Posterior vena cava (tissue), 2 donors: ENCODE results near the gene RITA1. TPM values are rescaled to one million over a fixed set of nuclear protein-coding genes. Genes with fewer than 3 reads are reported as not detected.
A peak's percentile ranks its signal among the peaks of the same experiment; 100 is the strongest.

Experiments used
- DNase-seq: peaks from one replicate; pipeline ENCODE4 v3.0.0-alpha.2; 2020; ENCODE audit warnings: low spot score
- intact Hi-C, 2 donors: fragments of 100-400 bp; cut with DNase I; formaldehyde crosslinking; loops; one replicate each; pipeline versions ENCODE4 v1.14.1 to v1.14.2; 2022 to 2023
- total RNA-seq, 2 donors: library from RNA; stranded (reverse); fragmentation: NEBNext Ultra II Directional; extraction: Animal tissue kit (Norgen Biotek cat#: 25700); gene quantifications; one replicate each; pipeline ENCODE4 v1.2.1, GENCODE V29; 2021
- donor health status: DM: yes; HTN: yes; CAD: no.
- donor health status: DM: yes; HTN: yes; CAD: no.

Gene RITA1
- total RNA-seq, 2 donors from 2014 or later: 6.6 to 9.7 TPM

- intact Hi-C loops: no loop called here
- DNase-seq: peak; percentile 100
Observed at GRCh38 chr12:113221181-113221996, 35.9 kb downstream of the RITA1 start, which contains the start of gene TPCN1. TSS of gene TPCN1 (plus strand) at chr12:113221464. CDS start at chr12:113226853, 5,389 bp downstream.

- intact Hi-C loops: no loop called here
- DNase-seq: no peak
Observed at GRCh38 chr12:113221997-113222729, 36.6 kb downstream of the RITA1 start.

- intact Hi-C loops: no loop called here
Observed at GRCh38 chr12:113222730-113223531, 37.4 kb downstream of the RITA1 start.

GRCh38 chr12:113224955-113225354 is 39.4 kb downstream of the RITA1 start:
- intact Hi-C loops: no loop called here
- no peak for DNase-seq

More at GRCh38 chr12:113222730-113223531, 37.4 kb downstream of the RITA1 start:
- DNase-seq: no peak

GRCh38 chr12:113226696-113227568 is 41.4 kb downstream of the RITA1 start:
- DNase-seq: no peak
- intact Hi-C loops: no loop called here

GRCh38 chr12:113227686-113228391 is 42.3 kb downstream of the RITA1 start:
- peak; percentile 23 for DNase-seq
- intact Hi-C loops: no loop called here

- intact Hi-C loops: no loop called here
Observed at GRCh38 chr12:113228394-113229028, 43.0 kb downstream of the RITA1 start.

GRCh38 chr12:113230315-113231234 is 45.1 kb downstream of the RITA1 start:
- intact Hi-C loops: no loop called here
- peak; percentile 55 for DNase-seq

More at GRCh38 chr12:113228394-113229028, 43.0 kb downstream of the RITA1 start:
- peak; percentile 31 for DNase-seq

- peak; percentile 13 for DNase-seq
- intact Hi-C loops: no loop called here
Observed at GRCh38 chr12:113231235-113232088, 45.9 kb downstream of the RITA1 start.

GRCh38 chr12:113232089-113232839 is 46.7 kb downstream of the RITA1 start:
- intact Hi-C loops: no loop called here
- no peak for DNase-seq

- intact Hi-C loops: no loop called here
- DNase-seq: peak; percentile 87
Observed at GRCh38 chr12:113232840-113233585, 47.5 kb downstream of the RITA1 start.

- DNase-seq: peak; percentile 4
- intact Hi-C loops: no loop called here
Observed at GRCh38 chr12:113233967-113234366, 48.4 kb downstream of the RITA1 start.

GRCh38 chr12:113234483-113234882 is 49.0 kb downstream of the RITA1 start:
- intact Hi-C loops: no loop called here
- DNase-seq: peak; percentile 58

GRCh38 chr12:113235976-113236375 is 50.5 kb downstream of the RITA1 start:
- no peak for DNase-seq
- intact Hi-C loops: no loop called here
